Erythroblast (primary cell): ENCODE data around the gene GMDS.

Experiments used
- GATA1 ChIP-seq: IDR thresholded peaks from 2 replicates; pipeline ENCODE4 v1.6.1; 2011; ENCODE audit warnings: low read depth, mild to moderate bottlenecking, control low read depth, low read length, moderate library complexity
- POLR2A ChIP-seq: IDR thresholded peaks from 2 replicates; pipeline ENCODE4 v1.6.1; 2011; ENCODE audit warnings: mild to moderate bottlenecking, low read length

- TF ChIP-seq POLR2A (no peak), GATA1 (no peak)
Observed at GRCh38 chr6:1643830-1644445, 601.5 kb downstream of the GMDS start.
